GM21529 (cell line): ENCODE results near the gene PALLD.
"Not testable (repeated sequence)": the region's sequence is repeated elsewhere in the genome, so short reads cannot be mapped to it uniquely, and the experiment has no call there.

Experiments used
- ATAC-seq: cut with Tn5 transposase; IDR thresholded peaks from one replicate; pipeline ENCODE4 v1.9.1; 2021; ENCODE audit not compliant: unreplicated experiment

Gene PALLD

GRCh38 chr4:168696280-168696679 is 199.4 kb downstream of the PALLD start:
- no peak for ATAC-seq

- no peak for ATAC-seq
Measured at GRCh38 chr4:168696826-168697225, 200.0 kb downstream of the PALLD start.

GRCh38 chr4:168699224-168699878 is 202.5 kb downstream of the PALLD start:
- no peak for ATAC-seq

GRCh38 chr4:168701061-168701460 is 204.2 kb downstream of the PALLD start:
- no peak for ATAC-seq

- not testable (repeated sequence) for ATAC-seq
Measured at GRCh38 chr4:168702581-168703087, 205.8 kb downstream of the PALLD start.

- ATAC-seq, result no peak
Measured at GRCh38 chr4:168705121-168705520, 208.3 kb downstream of the PALLD start.

- no peak for ATAC-seq
Measured at GRCh38 chr4:168707205-168707604, 210.4 kb downstream of the PALLD start.

GRCh38 chr4:168708108-168708507 is 211.3 kb downstream of the PALLD start:
- ATAC-seq, result no peak

GRCh38 chr4:168710353-168710946 is 213.6 kb downstream of the PALLD start:
- no peak for ATAC-seq

GRCh38 chr4:168711197-168712140 is 214.6 kb downstream of the PALLD start:
- ATAC-seq, result no peak

- ATAC-seq, result no peak
Measured at GRCh38 chr4:168712316-168712890, 215.6 kb downstream of the PALLD start.

- ATAC-seq, result no peak
Measured at GRCh38 chr4:168713253-168713652, 216.4 kb downstream of the PALLD start.

- ATAC-seq, result no peak
Measured at GRCh38 chr4:168715896-168716295, 219.0 kb downstream of the PALLD start.

GRCh38 chr4:168716406-168717129 is 219.7 kb downstream of the PALLD start:
- no peak for ATAC-seq

- no peak for ATAC-seq
Measured at GRCh38 chr4:168717847-168718246, 221.0 kb downstream of the PALLD start.

- no peak for ATAC-seq
Measured at GRCh38 chr4:168719725-168720124, 222.9 kb downstream of the PALLD start.

GRCh38 chr4:168720396-168720900 is 223.6 kb downstream of the PALLD start:
- ATAC-seq, result no peak

GRCh38 chr4:168722391-168722790 is 225.5 kb downstream of the PALLD start:
- ATAC-seq, result no peak

- ATAC-seq, result no peak
Measured at GRCh38 chr4:168723020-168723419, 226.2 kb downstream of the PALLD start.

GRCh38 chr4:168723569-168723968 is 226.7 kb downstream of the PALLD start:
- ATAC-seq, result no peak
